HCT116 (cell line): ENCODE results near the gene PTX4.

ENCODE experiments used
- EZH2 ChIP-seq: fragments of 200-600 bp; sonication (generic); IDR thresholded peaks from 2 replicates; pipeline ENCODE4 v1.6.1; 2017; ENCODE audit warnings: antibody characterized with exemption, mixed run types
- EZH2phosphoT487 ChIP-seq: fragments of 200-600 bp; IDR thresholded peaks from 2 replicates; pipeline ENCODE4 v1.6.1; 2018; ENCODE audit warnings: antibody characterized with exemption, borderline replicate concordance
- SP1 ChIP-seq: IDR thresholded peaks from 2 replicates; pipeline ENCODE4 v1.6.1; 2012; ENCODE audit warnings: low read depth
- YY1 ChIP-seq: IDR thresholded peaks from 2 replicates; pipeline ENCODE4 v1.6.1; 2011; ENCODE audit warnings: low read length, low read depth, moderate library complexity, mild to moderate bottlenecking; ENCODE audit not compliant: insufficient replicate concordance; ENCODE audit errors: extremely low read depth
- ZNF274 ChIP-seq: fragments of 200-500 bp; sonication (Bioruptor generic); IDR thresholded peaks from 2 replicates; pipeline ENCODE4 v1.6.1; 2014; ENCODE audit warnings: mild to moderate bottlenecking, low read depth, low read length, inconsistent platforms
- TF ChIP-seq, protein P1 (sequence below), 3 experiments: fragments of 200-600 bp in 1 of 3; sonication (generic) in 1 of 3; IDR thresholded peaks in 2 of 3; conservative IDR thresholded peaks in 1 of 3; 2 replicates each; pipeline ENCODE4 v1.5.1; 2012 to 2017; ENCODE audit warnings: low read depth in 2 of 3, low read length in 2 of 3, antibody characterized with exemption in 1 of 3, borderline replicate concordance in 1 of 3, control low read depth in 1 of 3, mild to moderate bottlenecking in 1 of 3, mixed read lengths in 1 of 3, mixed run types in 1 of 3, moderate library complexity in 1 of 3; ENCODE audit not compliant: insufficient read depth in 1 of 3

DNA sequence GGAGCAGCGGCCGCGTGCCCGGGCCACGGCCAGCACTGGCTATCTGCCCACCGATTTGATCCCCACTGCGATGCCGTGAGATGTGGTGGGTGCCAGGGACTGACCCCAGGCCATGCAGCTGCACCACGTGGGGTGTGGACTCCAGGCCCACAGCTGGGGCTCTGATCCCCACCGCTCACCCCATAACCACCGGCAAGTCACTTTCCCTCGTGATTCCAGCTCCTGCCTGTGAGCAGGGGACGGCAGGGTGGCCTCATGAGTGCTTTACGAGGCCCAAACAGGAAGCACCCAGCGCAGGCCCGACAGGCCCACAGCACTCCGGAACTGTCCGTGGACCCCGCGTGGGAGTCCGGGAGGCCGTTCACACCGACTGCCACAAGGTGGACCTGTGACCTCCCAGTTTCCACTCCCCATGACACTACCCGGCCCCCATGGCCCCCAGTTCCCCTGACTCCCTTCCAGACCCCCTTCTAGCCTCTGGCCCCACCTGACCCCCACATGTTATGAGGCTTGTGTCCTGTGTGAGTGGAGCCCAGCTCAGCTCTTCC lies 616 bp downstream of the PTX4 start:
- TF ChIP-seq EZH2 (no peak), SP1 (no peak), EZH2phosphoT487 (no peak), YY1 (no peak), ZNF274 (no peak)
- TF ChIP-seq, protein P1, sequence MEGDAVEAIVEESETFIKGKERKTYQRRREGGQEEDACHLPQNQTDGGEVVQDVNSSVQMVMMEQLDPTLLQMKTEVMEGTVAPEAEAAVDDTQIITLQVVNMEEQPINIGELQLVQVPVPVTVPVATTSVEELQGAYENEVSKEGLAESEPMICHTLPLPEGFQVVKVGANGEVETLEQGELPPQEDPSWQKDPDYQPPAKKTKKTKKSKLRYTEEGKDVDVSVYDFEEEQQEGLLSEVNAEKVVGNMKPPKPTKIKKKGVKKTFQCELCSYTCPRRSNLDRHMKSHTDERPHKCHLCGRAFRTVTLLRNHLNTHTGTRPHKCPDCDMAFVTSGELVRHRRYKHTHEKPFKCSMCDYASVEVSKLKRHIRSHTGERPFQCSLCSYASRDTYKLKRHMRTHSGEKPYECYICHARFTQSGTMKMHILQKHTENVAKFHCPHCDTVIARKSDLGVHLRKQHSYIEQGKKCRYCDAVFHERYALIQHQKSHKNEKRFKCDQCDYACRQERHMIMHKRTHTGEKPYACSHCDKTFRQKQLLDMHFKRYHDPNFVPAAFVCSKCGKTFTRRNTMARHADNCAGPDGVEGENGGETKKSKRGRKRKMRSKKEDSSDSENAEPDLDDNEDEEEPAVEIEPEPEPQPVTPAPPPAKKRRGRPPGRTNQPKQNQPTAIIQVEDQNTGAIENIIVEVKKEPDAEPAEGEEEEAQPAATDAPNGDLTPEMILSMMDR (IDR thresholded peaks at IDR 0.05 in 2 of 3, conservative IDR thresholded peaks at IDR 0.05 in 1 of 3; ENCODE audit: borderline replicate concordance in 1 of 3, insufficient read depth in 1 of 3, low read depth in 2 of 3, low read length in 2 of 3) = no peak
